HEK293T (cell line): ENCODE measurements around the gene GABRB1.

Experiments used
- ARNT ChIP-seq: fragments of 450-650 bp; IDR thresholded peaks from 2 replicates; pipeline ENCODE4 v1.6.1; 2017; ENCODE audit warnings: mild to moderate bottlenecking
- BHLHE40 ChIP-seq: fragments of 450-650 bp; IDR thresholded peaks from 2 replicates; pipeline ENCODE4 v1.6.1; 2016; ENCODE audit warnings: mild to moderate bottlenecking, moderate library complexity, borderline replicate concordance
- CTBP1 ChIP-seq: fragments of 450-650 bp; IDR thresholded peaks from 2 replicates; pipeline ENCODE4 v1.6.1; 2016; ENCODE audit warnings: borderline replicate concordance
- FOXK2 ChIP-seq: fragments of 450-650 bp; IDR thresholded peaks from 2 replicates; pipeline ENCODE4 v1.6.1; 2016; ENCODE audit warnings: mild to moderate bottlenecking
- HDGF ChIP-seq: fragments of 450-650 bp; IDR thresholded peaks from 2 replicates; pipeline ENCODE4 v1.6.1; 2017; ENCODE audit warnings: antibody characterized with exemption, borderline replicate concordance
- L3MBTL2 ChIP-seq: fragments of 450-650 bp; conservative IDR thresholded peaks from 2 replicates; pipeline ENCODE4 v1.6.1; 2016; ENCODE audit warnings: mild to moderate bottlenecking
- NFRKB ChIP-seq: fragments of 450-650 bp; IDR thresholded peaks from 2 replicates; pipeline ENCODE4 v1.6.1; 2016; ENCODE audit warnings: mild to moderate bottlenecking, moderate library complexity
- PKNOX1 ChIP-seq: fragments of 450-650 bp; IDR thresholded peaks from 2 replicates; pipeline ENCODE4 v1.6.1; 2016
- SUZ12 ChIP-seq: fragments of 450-650 bp; IDR thresholded peaks from 2 replicates; pipeline ENCODE4 v1.6.1; 2016; ENCODE audit warnings: mild to moderate bottlenecking
- TARDBP ChIP-seq: fragments of 450-650 bp; IDR thresholded peaks from 2 replicates; pipeline ENCODE4 v1.6.1; 2016
- ZNF384 ChIP-seq: fragments of 450-650 bp; IDR thresholded peaks from 2 replicates; pipeline ENCODE4 v1.6.1; 2016

GRCh38 chr4:47207555-47207954 is 176.2 kb downstream of the GABRB1 start:
- no peak for TF ChIP-seq BHLHE40
- no peak for TF ChIP-seq CTBP1
- no peak for TF ChIP-seq NFRKB
- no peak for TF ChIP-seq ZNF384
- TF ChIP-seq TARDBP: no peak
- no peak for TF ChIP-seq HDGF
- no peak for TF ChIP-seq FOXK2
- TF ChIP-seq ARNT: no peak
- TF ChIP-seq PKNOX1: no peak
- no peak for TF ChIP-seq SUZ12
- no peak for TF ChIP-seq L3MBTL2
